AG09309 (cell line): ENCODE data around the gene STON1.

Experiments
- DNase-seq: peaks from one replicate; pipeline ENCODE4 v3.0.0-alpha.2; 2010; ENCODE audit warnings: low read depth
- H3K4me3 ChIP-seq: 2 replicates; pipeline ENCODE4 v1.5.1; 2011; ENCODE audit warnings: mild to moderate bottlenecking, low read depth, low read length, moderate library complexity; ENCODE audit not compliant: control insufficient read depth
- CTCF ChIP-seq: IDR thresholded peaks from 2 replicates; pipeline ENCODE4 v1.5.1; 2011; ENCODE audit warnings: mild to moderate bottlenecking, low read depth, low read length, inconsistent platforms; ENCODE audit not compliant: insufficient read depth, control insufficient read depth; ENCODE audit errors: missing control alignments

Gene STON1

GRCh38 chr2:48567671-48568070 lies 37.7 kb downstream of the STON1 start:
- no peak for DNase-seq
- no peak for TF ChIP-seq CTCF
- H3K4me3 ChIP-seq = no peak overlapping the region

- no peak overlapping the region for H3K4me3 ChIP-seq
- DNase-seq = no peak
- no peak for TF ChIP-seq CTCF
Observed at GRCh38 chr2:48568547-48568946, 38.6 kb downstream of the STON1 start.

GRCh38 chr2:48569433-48569832 lies 39.5 kb downstream of the STON1 start:
- TF ChIP-seq CTCF = no peak

GRCh38 chr2:48572816-48573215 lies 42.9 kb downstream of the STON1 start:
- no peak for DNase-seq
- H3K4me3 ChIP-seq = no peak overlapping the region
- no peak for TF ChIP-seq CTCF

More at GRCh38 chr2:48569433-48569832, 39.5 kb downstream of the STON1 start:
- H3K4me3 ChIP-seq = no peak overlapping the region
- DNase-seq = no peak

- H3K4me3 ChIP-seq = no peak overlapping the region
- TF ChIP-seq CTCF = no peak
- no peak for DNase-seq
Observed at GRCh38 chr2:48574353-48575287, 44.7 kb downstream of the STON1 start.

GRCh38 chr2:48578313-48578712 lies 48.4 kb downstream of the STON1 start:
- no peak for DNase-seq
- H3K4me3 ChIP-seq = no peak overlapping the region
- no peak for TF ChIP-seq CTCF
